Endothelial cell of umbilical vein (primary cell): ENCODE results near the gene SOCS3. TPM values are rescaled to one million over a fixed set of nuclear protein-coding genes. Genes with fewer than 3 reads are reported as not detected.

Source experiments
- BruUV-seq: library from RNA; stranded (reverse); fragments of 400-500 nt; replicated peaks from 2 replicates; lab custom pipeline; 2021; lab: Mats Ljungman, UMichigan
- CTCF ChIA-PET: fragments of 300-600, 350-600 bp; sonication (Branson Sonifier 250); formaldehyde crosslinking; loops from one replicate; lab custom pipeline; 2021; ENCODE audit warnings: antibody characterized with exemption, inconsistent platforms; lab: Charles Lee
- POLR2A ChIA-PET: fragments of 300-600, 350-600 bp; sonication (Branson Sonifier 250); formaldehyde crosslinking; loops from one replicate; lab custom pipeline; 2021; ENCODE audit warnings: antibody characterized with exemption, inconsistent platforms; lab: Charles Lee
- DNase-seq: peaks from one replicate; pipeline ENCODE4 v3.0.0-alpha.2; 2011; ENCODE audit warnings: low read depth, low spot score
- FAIRE-seq: peaks from 2 replicates; lab custom pipeline; 2011; peaks lifted over from hg19 to GRCh38; lab: Jason Lieb, UNC
- H2AFZ ChIP-seq: 2 replicates; pipeline ENCODE4 v1.6.0; 2012; ENCODE audit warnings: low read depth, low read length, control low read depth, inconsistent platforms
- H3K27ac ChIP-seq: 2 replicates; pipeline ENCODE4 v1.5.1; 2011; ENCODE audit warnings: low read depth, mild to moderate bottlenecking, control low read depth, low read length, moderate library complexity; ENCODE audit not compliant: insufficient read depth
- H3K27me3 ChIP-seq, 2 experiments: 2 replicates each; pipeline versions ENCODE4 v1.6.0 to v1.6.1; 2011; ENCODE audit warnings: low read length in 2 of 2, mixed read lengths in 1 of 2; ENCODE audit not compliant: control insufficient read depth in 2 of 2, insufficient read depth in 2 of 2
- H3K36me3 ChIP-seq, 2 experiments: 2 replicates in 1 of 2; 3 replicates in 1 of 2; pipeline ENCODE4 v1.5.1; 2011; ENCODE audit warnings: low read length in 2 of 2, mild to moderate bottlenecking in 1 of 2, moderate library complexity in 1 of 2; ENCODE audit not compliant: control insufficient read depth in 2 of 2, insufficient read depth in 2 of 2; ENCODE audit errors: extremely low read depth in 1 of 2
- H3K4me1 ChIP-seq: 3 replicates; pipeline ENCODE4 v1.5.1; 2011; ENCODE audit warnings: mild to moderate bottlenecking, low read length; ENCODE audit not compliant: control insufficient read depth, insufficient read depth; ENCODE audit errors: extremely low read depth
- H3K4me2 ChIP-seq: 2 replicates; pipeline ENCODE4 v1.6.1; 2011; ENCODE audit warnings: low read length, control low read depth, mixed read lengths; ENCODE audit not compliant: insufficient read depth
- H3K4me3 ChIP-seq, 3 experiments: fragments of 200-600 bp in 1 of 3; sonication (generic), shearing (Covaris generic) in 1 of 3; replicated peaks in 1 of 3; 2 replicates each; pipeline ENCODE4 v1.5.1; 2011 to 2016; ENCODE audit warnings: control low read depth in 3 of 3, low read length in 3 of 3, mild to moderate bottlenecking in 2 of 3, inconsistent platforms in 1 of 3, low read depth in 1 of 3, moderate library complexity in 1 of 3; ENCODE audit not compliant: insufficient read depth in 1 of 3
- H3K79me2 ChIP-seq: 2 replicates; pipeline ENCODE4 v1.6.0; 2012; ENCODE audit warnings: low read length, inconsistent platforms; ENCODE audit not compliant: control insufficient read depth, insufficient read depth
- H3K9ac ChIP-seq: replicated peaks from 2 replicates; pipeline ENCODE3; 2011; ENCODE audit warnings: low read length, control low read depth; ENCODE audit not compliant: insufficient read depth; ENCODE audit errors: extremely low read depth
- H3K9me1 ChIP-seq: replicated peaks from 3 replicates; pipeline ENCODE4 v1.6.0; 2011; ENCODE audit warnings: mild to moderate bottlenecking, low read length; ENCODE audit not compliant: control insufficient read depth, insufficient read depth; ENCODE audit errors: extremely low read depth
- H3K9me3 ChIP-seq: replicated peaks from 2 replicates; pipeline ENCODE4 v1.5.1; 2012; ENCODE audit warnings: low read length, inconsistent platforms; ENCODE audit not compliant: control insufficient read depth, insufficient read depth
- H4K20me1 ChIP-seq: replicated peaks from 2 replicates; pipeline ENCODE3; 2011; ENCODE audit warnings: mild to moderate bottlenecking, low read length; ENCODE audit not compliant: control insufficient read depth, insufficient read depth; ENCODE audit errors: extremely low read depth
- EZH2 ChIP-seq: IDR thresholded peaks from 2 replicates; pipeline ENCODE4 v1.6.1; 2012; ENCODE audit warnings: borderline replicate concordance, low read depth, mild to moderate bottlenecking, moderate library complexity, low read length, inconsistent platforms; ENCODE audit not compliant: severe bottlenecking
- FOS ChIP-seq: IDR thresholded peaks from 2 replicates; pipeline ENCODE4 v1.6.1; 2011; ENCODE audit warnings: mild to moderate bottlenecking, low read length, moderate library complexity, borderline replicate concordance; ENCODE audit not compliant: insufficient read depth
- GATA2 ChIP-seq: IDR thresholded peaks from 2 replicates; pipeline ENCODE4 v1.7.0; 2011; ENCODE audit warnings: low read depth, mild to moderate bottlenecking, moderate library complexity, mixed read lengths, low read length; ENCODE audit not compliant: insufficient read length, insufficient read depth
- JUN ChIP-seq: IDR thresholded peaks from 2 replicates; pipeline ENCODE4 v1.6.1; 2011; ENCODE audit warnings: borderline replicate concordance, low read depth; ENCODE audit not compliant: insufficient read length, insufficient read depth
- MYC ChIP-seq: IDR thresholded peaks from one replicate; pipeline ENCODE4 v1.6.1; 2011; ENCODE audit warnings: mild to moderate bottlenecking, low read depth, low read length
- POLR2A ChIP-seq: IDR thresholded peaks from 2 replicates; pipeline ENCODE4 v1.6.1; 2012; ENCODE audit warnings: low read depth, mild to moderate bottlenecking, control low read depth, low read length
- POLR2AphosphoS5 ChIP-seq: IDR thresholded peaks from 2 replicates; pipeline ENCODE4 v1.6.1; 2012; ENCODE audit warnings: low read depth, mild to moderate bottlenecking, control low read depth, low read length, moderate library complexity; ENCODE audit not compliant: insufficient read depth
- dilution Hi-C: fragments of 300-500 bp; cut with MboI; formaldehyde crosslinking; loops from one replicate; pipeline ENCODE4 v1.15.0; 2019; ENCODE audit warnings: low sequenced_read_pairs; ENCODE audit not compliant: extremely low pct_ligation_motif_present
- intact Hi-C: fragments of 100-400 bp; cut with micrococcal nuclease; formaldehyde crosslinking; loops from one replicate; pipeline ENCODE4 v1.10.0; 2022
- polyA plus RNA-seq, 4 experiments: library from polyadenylated mRNA; depleted of rRNA in 3 of 4; stranded (reverse) in 3 of 4; unstranded in 1 of 4; fragments of >200 nt; gene quantifications; 2 replicates each; pipeline versions ENCODE4 v1.2.1 to v1.2.3, GENCODE V29; 2011 to 2012; ENCODE audit warnings: missing spikeins in 1 of 4
- total RNA-seq: library from RNA; stranded (reverse); gene quantifications from 2 replicates; pipeline ENCODE4 v1.2.3, GENCODE V29; 2021
- TF ChIP-seq, protein P1 (sequence below), 2 donors: IDR thresholded peaks; 1 replicate in 1 of 2; 2 replicates in 1 of 2; pipeline ENCODE4 v1.5.1; 2011; ENCODE audit warnings: low read length in 2 of 2, mild to moderate bottlenecking in 2 of 2, moderate library complexity in 2 of 2, control low read depth in 1 of 2, inconsistent platforms in 1 of 2, low read depth in 1 of 2; ENCODE audit not compliant: insufficient read depth in 1 of 2; ENCODE audit errors: extremely low read depth in 1 of 2
- TF ChIP-seq, protein P2 (sequence below): IDR thresholded peaks from 2 replicates; pipeline ENCODE4 v1.6.1; 2011; ENCODE audit not compliant: insufficient read depth, insufficient read length

Gene SOCS3
- total and polyA plus RNA-seq, 2 donors (not counting 3 experiments of a cell fraction or from before 2014, with no cell fraction given) = 6.2 to 14.3 TPM

DNA sequence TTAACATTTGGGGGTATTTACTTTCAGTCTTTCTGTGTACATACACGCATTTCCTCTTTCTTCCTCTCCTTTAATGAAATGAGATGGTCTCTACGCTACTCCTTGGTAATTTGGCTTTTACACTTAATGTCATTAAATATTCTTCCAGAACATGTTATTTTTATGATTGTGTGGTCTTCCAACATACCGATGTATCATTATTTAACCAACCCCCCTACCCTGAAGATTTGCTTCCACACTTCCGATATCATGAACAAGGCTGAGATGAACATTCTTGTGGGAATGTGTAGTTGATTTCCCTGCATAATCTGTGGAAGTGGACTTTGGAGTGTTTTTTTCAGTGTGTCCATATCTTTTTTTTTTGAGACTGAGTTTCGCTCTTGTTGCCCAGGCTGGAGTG, 16.3 kb upstream of the SOCS3 start:
- Histone ChIP-seq H3K27ac (peak overlapping the region; percentile 92), H3K4me1 (peaks cover 47% of the 10 kb centered on the region), H2AFZ (no peak overlapping the region), H3K9ac (no peak overlapping the region), H3K27me3 (no peaks in the 10 kb centered on the region), H3K36me3 (no peaks in the 10 kb centered on the region), H3K9me1 (no peaks in the 10 kb centered on the region), H4K20me1 (no peaks in the 10 kb centered on the region), H3K4me3 (no peak overlapping the region), H3K4me2 (peak overlapping the region; percentile 13), H3K79me2 (peaks cover 15% of the 10 kb centered on the region), H3K9me3 (no peaks in the 10 kb centered on the region)
- ChIA-PET POLR2A (no interaction called here), CTCF (interaction anchor here (2.2 to 2.8 kb wide), 2 partner anchors 15 to 46 kb away, joined by 12 to 36 read pairs; no protein-coding TSS in a partner anchor)
- no peak for FAIRE-seq
- no TSS peak for BruUV-seq
- intact Hi-C loops = no loop called here
- DNase-seq = no peak
- dilution Hi-C loops = no loop called here
- TF ChIP-seq, protein P1, sequence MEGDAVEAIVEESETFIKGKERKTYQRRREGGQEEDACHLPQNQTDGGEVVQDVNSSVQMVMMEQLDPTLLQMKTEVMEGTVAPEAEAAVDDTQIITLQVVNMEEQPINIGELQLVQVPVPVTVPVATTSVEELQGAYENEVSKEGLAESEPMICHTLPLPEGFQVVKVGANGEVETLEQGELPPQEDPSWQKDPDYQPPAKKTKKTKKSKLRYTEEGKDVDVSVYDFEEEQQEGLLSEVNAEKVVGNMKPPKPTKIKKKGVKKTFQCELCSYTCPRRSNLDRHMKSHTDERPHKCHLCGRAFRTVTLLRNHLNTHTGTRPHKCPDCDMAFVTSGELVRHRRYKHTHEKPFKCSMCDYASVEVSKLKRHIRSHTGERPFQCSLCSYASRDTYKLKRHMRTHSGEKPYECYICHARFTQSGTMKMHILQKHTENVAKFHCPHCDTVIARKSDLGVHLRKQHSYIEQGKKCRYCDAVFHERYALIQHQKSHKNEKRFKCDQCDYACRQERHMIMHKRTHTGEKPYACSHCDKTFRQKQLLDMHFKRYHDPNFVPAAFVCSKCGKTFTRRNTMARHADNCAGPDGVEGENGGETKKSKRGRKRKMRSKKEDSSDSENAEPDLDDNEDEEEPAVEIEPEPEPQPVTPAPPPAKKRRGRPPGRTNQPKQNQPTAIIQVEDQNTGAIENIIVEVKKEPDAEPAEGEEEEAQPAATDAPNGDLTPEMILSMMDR (IDR thresholded peaks at IDR 0.05; ENCODE audit: extremely low read depth in 1 of 2, insufficient read depth in 1 of 2, low read depth in 1 of 2, low read length in 2 of 2) = no peak
- TF ChIP-seq EZH2 (no peak), MYC (no peak), JUN (no peak), POLR2A (no peak), FOS (no peak), GATA2 (no peak), POLR2AphosphoS5 (no peak)
- TF ChIP-seq, protein P2, sequence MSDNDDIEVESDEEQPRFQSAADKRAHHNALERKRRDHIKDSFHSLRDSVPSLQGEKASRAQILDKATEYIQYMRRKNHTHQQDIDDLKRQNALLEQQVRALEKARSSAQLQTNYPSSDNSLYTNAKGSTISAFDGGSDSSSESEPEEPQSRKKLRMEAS = no peak
